Natural killer cell treated with Interleukin-12 subunit alpha and Interleukin-12 subunit beta and Interleukin-15 and Interleukin-18, amount 100 ng/mL, for 72 hours (primary cell): ENCODE data around the gene TIAM1. TPM values are rescaled to one million over a fixed set of nuclear protein-coding genes. Genes with fewer than 3 reads are reported as not detected.

ENCODE experiments used
- ATAC-seq, 2 donors: fragments of 150-1000 bp; cut with Tn5 transposase in 1 of 2; sonication (Bioruptor Pico), chemical (Tn5 transposase) in 1 of 2; 2 replicates each; pipeline ENCODE4 v1.10.0; 2021
- DNase-seq: peaks from one replicate; pipeline ENCODE4 v3.0.0; 2022; ENCODE audit warnings: low spot score
- H3K27ac Mint-ChIP-seq, 2 donors: 1 replicate in 1 of 2; 2 replicates in 1 of 2; pipeline ENCODE4 v1.8.0; 2022; ENCODE audit warnings: mixed read lengths in 2 of 2, mild to moderate bottlenecking in 1 of 2, moderate library complexity in 1 of 2
- H3K27me3 Mint-ChIP-seq, 2 donors: 1 replicate in 1 of 2; 2 replicates in 1 of 2; pipeline ENCODE4 v1.8.0; 2022; ENCODE audit warnings: mixed read lengths in 2 of 2
- H3K36me3 Mint-ChIP-seq: one replicate; pipeline ENCODE4 v1.8.0; 2022; ENCODE audit warnings: mixed read lengths
- H3K4me1 Mint-ChIP-seq, 2 donors: 1 replicate in 1 of 2; 2 replicates in 1 of 2; pipeline ENCODE4 v1.8.0; 2022; ENCODE audit warnings: low read depth in 2 of 2, mixed read lengths in 2 of 2, mild to moderate bottlenecking in 1 of 2
- H3K4me3 Mint-ChIP-seq: one replicate; pipeline ENCODE4 v1.8.0; 2022; ENCODE audit warnings: mixed read lengths
- H3K9me3 Mint-ChIP-seq: 2 replicates; pipeline ENCODE4 v1.8.0; 2022; ENCODE audit warnings: mixed read lengths
- total RNA-seq, 2 donors: library from RNA; stranded (reverse); gene quantifications; one replicate each; pipeline ENCODE4 v1.2.3, GENCODE V29; 2022

The TIAM1 gene
- total RNA-seq, 2 donors from 2014 or later: 57.4 to 125 TPM

DNA sequence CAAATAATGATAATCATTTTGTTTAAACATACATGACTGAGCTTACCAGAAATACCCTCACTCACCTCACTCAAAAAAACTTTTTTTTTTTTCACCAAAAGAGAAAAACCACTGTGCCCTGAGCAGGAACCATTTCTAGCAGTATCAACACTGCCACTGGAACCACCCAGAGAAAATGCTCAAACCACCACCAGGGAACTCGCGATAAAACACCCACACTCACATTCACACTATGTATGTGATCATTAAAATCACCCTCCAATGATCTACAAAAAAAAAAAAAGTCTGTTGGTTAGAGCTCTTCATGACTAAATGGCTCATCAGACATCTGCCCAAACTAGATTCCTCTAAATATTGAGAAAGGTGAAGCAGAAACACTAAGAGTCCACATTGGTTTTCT lies 11.5 kb downstream of the TIAM1 start:
- peak; percentile 51 to 69 for ATAC-seq

DNA sequence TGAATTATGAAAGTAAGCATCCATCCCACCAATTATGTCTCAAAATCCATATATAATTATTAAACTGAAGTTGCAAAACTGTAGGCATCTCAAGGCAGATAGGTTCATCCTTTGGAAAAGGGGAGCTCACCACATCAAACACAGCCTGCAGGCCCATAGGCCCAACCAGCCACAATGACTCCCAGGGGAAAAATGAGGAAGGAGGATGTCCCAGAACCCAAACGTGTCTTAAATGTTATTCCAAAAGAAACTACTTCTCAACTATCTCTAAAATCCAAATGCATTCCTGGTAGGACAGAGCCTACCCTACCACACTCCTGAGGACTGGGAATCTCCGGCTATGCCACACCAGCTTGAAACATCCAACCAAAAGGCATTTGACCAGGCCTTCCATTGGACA lies 12.8 kb downstream of the TIAM1 start:
- Mint-ChIP-seq H3K27me3 (no peaks in the 10 kb centered on the region), H3K9me3 (no peaks in the 10 kb centered on the region), H3K4me1 (peaks cover 39 to 68% of the 10 kb centered on the region in 2 donors), H3K4me3 (no peak overlapping the region), H3K36me3 (peaks cover 5% of the 10 kb centered on the region), H3K27ac (peak overlapping the region in 1 of 2 donors; percentile 90)
- no peak for DNase-seq
- ATAC-seq: no peak

More for the DNA sequence above, 11.5 kb downstream of the TIAM1 start:
- no peak for DNase-seq
- Mint-ChIP-seq H3K4me1 (peaks cover 39 to 70% of the 10 kb centered on the region in 2 donors), H3K27me3 (no peaks in the 10 kb centered on the region), H3K27ac (peak overlapping the region; percentile 32 to 90), H3K36me3 (peaks cover 5% of the 10 kb centered on the region), H3K4me3 (peak overlapping the region; percentile 17), H3K9me3 (no peaks in the 10 kb centered on the region)

DNA sequence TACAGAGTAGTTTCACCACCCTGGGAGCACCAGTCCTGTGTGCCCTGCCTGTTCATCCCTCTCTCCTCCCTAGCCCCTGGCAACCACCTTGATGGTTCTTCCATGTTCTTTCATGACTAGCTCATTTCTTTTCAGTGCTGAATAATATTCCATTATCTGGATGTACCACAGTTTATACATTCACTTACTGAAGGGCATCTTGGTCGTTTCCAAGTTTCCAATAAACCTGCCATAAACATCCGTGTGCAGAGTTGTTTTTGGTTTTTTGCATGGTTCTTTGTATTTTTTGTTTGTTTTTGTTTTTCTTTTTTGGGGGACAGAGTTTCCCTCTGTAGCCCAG lies 13.9 kb downstream of the TIAM1 start:
- Mint-ChIP-seq H3K27ac (no peak overlapping the region), H3K9me3 (no peaks in the 10 kb centered on the region), H3K4me3 (no peak overlapping the region), H3K36me3 (peaks cover 5% of the 10 kb centered on the region), H3K27me3 (no peaks in the 10 kb centered on the region), H3K4me1 (peaks cover 39 to 67% of the 10 kb centered on the region in 2 donors)
- DNase-seq: no peak
- ATAC-seq: no peak

DNA sequence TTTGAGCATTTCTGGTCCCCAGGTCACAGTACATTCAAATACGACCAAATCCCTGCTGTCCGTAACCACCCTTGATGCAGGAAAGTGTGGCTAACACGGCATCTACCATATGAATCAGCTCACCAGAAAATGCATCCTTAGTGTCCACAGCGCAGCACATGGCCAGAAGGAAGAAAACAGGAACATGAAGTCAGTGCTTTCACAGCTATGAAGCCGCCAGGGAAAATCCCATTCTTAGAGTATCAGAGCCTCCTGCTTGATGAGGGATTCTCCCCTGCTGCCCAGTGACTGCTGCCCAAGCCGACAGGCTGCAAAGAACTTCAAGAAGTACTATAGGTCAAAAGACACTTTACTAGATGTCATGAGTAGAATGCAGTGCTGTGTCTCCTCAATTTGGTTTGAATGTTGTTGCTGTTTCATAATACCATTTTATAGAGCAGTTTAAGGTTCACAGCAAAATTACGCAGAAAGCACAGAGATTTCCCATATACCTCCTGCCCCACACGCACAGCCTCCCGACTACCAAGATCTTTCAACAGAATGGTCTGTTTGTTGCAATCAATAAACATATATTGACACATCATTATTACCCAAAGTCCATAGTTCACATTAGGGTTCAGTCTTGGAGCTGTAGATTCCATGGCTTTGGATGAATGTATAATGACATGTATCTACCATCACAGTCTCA lies 14.5 kb downstream of the TIAM1 start:
- Mint-ChIP-seq H3K9me3 (no peaks in the 10 kb centered on the region), H3K36me3 (peaks cover 5% of the 10 kb centered on the region), H3K4me1 (peaks cover 39 to 62% of the 10 kb centered on the region in 2 donors)

DNA sequence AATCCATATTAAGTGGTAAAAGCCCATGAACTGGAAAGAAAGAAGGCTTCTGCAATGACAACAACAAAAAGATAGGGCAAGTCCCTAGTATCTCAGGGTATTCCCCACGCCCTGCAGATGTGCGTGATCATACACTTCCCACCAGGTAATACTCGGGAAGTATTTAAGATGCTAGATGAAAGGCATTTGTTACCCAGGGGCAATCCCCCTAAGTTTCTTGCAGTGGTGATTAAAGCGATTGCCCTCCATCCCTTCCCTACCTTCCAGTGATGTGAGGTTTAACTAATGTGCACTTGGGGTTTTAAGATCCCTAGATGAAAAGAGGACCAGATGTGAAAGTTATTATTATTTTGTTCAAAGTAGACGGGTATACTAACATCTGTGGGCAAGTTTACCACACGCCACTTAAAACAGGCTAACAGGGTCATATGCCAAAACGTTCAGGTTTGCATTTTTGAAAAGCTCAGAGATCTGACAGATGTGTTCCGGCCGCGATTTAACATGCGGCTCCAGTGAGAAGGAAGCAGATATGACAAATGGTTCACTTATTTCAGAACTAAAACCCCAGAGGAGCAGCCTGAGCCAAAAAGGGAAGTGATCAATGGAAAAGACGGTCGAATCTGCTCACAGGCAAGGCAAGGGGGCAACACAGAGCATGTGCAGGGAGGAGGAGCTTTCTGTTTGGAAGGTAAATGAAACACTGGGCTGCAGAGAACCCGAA lies 17.4 kb downstream of the TIAM1 start:
- peak; percentile 70 to 80 for ATAC-seq
- Mint-ChIP-seq H3K9me3 (no peaks in the 10 kb centered on the region), H3K27ac (peak overlapping the region; percentile 45 to 75), H3K4me1 (peaks cover 23 to 50% of the 10 kb centered on the region in 2 donors), H3K4me3 (peak overlapping the region; percentile 75), H3K36me3 (peaks cover 5% of the 10 kb centered on the region), H3K27me3 (no peaks in the 10 kb centered on the region)
- DNase-seq: no peak

More for the DNA sequence above, 14.5 kb downstream of the TIAM1 start:
- Mint-ChIP-seq H3K27ac (peak overlapping the region in 1 of 2 donors; percentile 28), H3K4me3 (no peak overlapping the region), H3K27me3 (no peaks in the 10 kb centered on the region)
- DNase-seq (no peak), ATAC-seq (no peak)

DNA sequence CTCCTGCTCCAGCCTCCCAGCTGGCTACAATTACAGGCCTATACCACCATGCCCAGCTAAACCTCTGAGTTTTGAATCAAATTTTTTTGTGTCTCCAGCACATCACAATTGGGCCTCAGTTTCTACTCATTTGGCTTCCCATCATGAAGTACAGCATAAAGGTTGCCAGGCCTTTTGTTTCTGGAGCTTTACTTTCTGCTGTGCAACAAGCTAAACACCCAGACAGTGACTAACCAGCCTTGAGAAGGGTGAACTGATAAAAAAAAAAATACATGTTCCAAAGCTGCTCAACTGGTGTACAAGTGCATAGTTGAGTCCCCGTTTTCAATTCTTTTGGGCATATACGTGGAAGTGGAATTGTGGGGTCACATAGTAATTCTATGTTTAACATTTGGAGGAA lies 25.1 kb downstream of the TIAM1 start:
- Mint-ChIP-seq H3K36me3 (no peaks in the 10 kb centered on the region), H3K27me3 (no peaks in the 10 kb centered on the region), H3K27ac (no peak overlapping the region), H3K4me3 (no peak overlapping the region), H3K9me3 (no peaks in the 10 kb centered on the region), H3K4me1 (peaks cover 0 to 19% of the 10 kb centered on the region in 2 donors)
- no peak for ATAC-seq
- DNase-seq: no peak

DNA sequence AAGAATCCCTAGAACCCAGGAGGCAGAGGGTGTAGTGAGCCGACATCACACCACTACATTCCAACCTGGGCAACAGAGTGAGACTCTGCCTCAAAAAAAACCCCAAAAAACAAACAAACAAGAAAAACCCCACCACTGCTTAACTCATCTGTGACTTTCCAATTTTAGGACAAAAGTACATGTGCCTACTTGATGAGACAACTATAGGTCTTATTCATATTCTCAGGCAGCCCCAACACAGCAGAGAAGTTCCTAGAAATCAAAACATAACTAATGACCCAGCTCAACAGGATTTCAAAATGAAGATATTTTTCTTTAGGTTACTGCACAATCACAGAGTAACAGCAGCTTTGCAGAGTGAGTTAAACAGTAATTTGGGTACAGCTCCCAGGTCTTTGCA lies 26.4 kb downstream of the TIAM1 start:
- DNase-seq (no peak), ATAC-seq (no peak)
- H3K4me1 Mint-ChIP-seq: peaks cover 0 to 18% of the 10 kb centered on the region in 2 donors
- H3K4me3 Mint-ChIP-seq: no peak overlapping the region
- no peaks in the 10 kb centered on the region for H3K36me3 Mint-ChIP-seq
- H3K27me3 Mint-ChIP-seq: no peaks in the 10 kb centered on the region
- peak overlapping the region in 1 of 2 donors; percentile 33 for H3K27ac Mint-ChIP-seq
- no peaks in the 10 kb centered on the region for H3K9me3 Mint-ChIP-seq

DNA sequence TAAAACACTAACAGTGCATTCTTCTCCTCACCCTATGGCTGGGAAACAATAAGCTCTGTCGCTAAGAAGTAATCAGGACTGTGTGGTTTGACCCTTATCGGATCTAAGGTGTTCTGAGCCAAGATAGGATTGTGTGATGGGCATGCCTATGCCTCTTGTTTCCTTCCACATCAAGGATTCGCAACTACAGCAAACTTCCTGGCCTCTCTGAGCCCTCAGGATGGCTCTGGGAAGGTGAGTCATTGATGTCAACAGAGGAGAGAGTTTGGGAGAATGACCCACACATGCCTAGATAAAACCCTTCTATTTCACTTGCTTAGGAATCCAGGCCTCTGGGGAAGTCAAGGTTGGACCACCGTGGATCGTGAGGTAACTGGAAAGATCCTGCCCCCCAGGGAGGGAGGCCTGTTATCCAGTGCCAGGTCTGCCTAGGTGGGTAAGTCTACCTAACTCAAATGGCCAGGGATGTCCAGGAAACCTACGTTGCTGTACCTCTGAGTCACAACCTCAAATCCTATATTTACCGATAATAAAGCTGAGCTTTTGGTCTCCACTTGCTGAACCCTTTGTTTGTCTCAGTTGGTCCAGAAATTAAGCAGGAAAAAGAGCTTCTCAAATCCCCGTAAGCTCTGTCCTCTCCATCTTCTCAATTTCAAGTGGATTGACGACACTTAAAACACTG lies 27.4 kb downstream of the TIAM1 start:
- DNase-seq (no peak), ATAC-seq (no peak)
- no peak overlapping the region for H3K4me3 Mint-ChIP-seq
- H3K27me3 Mint-ChIP-seq: no peaks in the 10 kb centered on the region
- no peaks in the 10 kb centered on the region for H3K36me3 Mint-ChIP-seq
- H3K27ac Mint-ChIP-seq: no peak overlapping the region
- no peaks in the 10 kb centered on the region for H3K9me3 Mint-ChIP-seq
- H3K4me1 Mint-ChIP-seq: peaks cover 0 to 12% of the 10 kb centered on the region in 2 donors

DNA sequence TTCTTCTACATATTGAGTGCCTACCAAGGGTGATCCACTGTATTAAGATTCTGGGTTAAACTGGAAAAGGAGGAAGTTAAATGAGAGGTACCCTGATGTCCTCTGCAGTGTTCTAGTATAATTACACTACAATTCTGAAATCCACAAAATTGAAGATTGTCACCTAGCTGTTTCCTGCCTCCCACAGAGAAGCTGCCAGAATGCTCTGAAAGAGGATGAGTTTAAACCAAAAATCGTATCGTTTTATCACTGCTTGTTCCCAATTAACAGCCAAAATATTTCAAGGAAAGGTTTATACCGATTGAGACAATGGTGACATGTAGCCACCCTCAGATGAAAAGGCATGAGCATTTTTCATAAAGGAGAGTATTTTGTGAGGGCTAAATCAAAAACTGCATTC lies 28.0 kb downstream of the TIAM1 start:
- Mint-ChIP-seq H3K27me3 (no peaks in the 10 kb centered on the region), H3K36me3 (no peaks in the 10 kb centered on the region), H3K4me3 (no peak overlapping the region), H3K4me1 (peaks cover 0 to 12% of the 10 kb centered on the region in 2 donors), H3K9me3 (no peaks in the 10 kb centered on the region), H3K27ac (peak overlapping the region in 1 of 2 donors; percentile 35)
- no peak for ATAC-seq
- no peak for DNase-seq

DNA sequence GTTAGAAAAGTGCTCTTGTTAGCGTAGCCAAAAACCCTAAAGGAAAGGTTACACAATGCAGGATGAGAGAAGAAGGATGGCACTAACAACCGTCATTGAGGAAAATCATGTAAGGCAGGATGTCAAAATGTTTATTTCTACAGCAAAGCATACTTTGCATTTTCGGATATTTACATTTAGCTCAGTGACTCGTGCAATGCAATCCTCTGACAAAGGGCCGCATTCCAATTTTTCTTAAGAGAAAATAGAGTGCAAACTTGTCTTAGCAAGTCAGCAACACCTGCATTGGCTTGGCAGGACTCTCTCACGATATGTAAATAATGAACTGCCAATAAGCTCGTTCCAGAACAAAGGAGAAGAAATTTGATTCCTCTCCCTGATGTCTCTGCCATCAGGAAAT lies 33.3 kb downstream of the TIAM1 start:
- no peaks in the 10 kb centered on the region for H3K27me3 Mint-ChIP-seq
- H3K4me1 Mint-ChIP-seq: no peaks in the 10 kb centered on the region
- H3K9me3 Mint-ChIP-seq: no peaks in the 10 kb centered on the region
- ATAC-seq (no peak), DNase-seq (no peak)
- H3K27ac Mint-ChIP-seq: no peak overlapping the region
- no peaks in the 10 kb centered on the region for H3K36me3 Mint-ChIP-seq
- H3K4me3 Mint-ChIP-seq: no peak overlapping the region

DNA sequence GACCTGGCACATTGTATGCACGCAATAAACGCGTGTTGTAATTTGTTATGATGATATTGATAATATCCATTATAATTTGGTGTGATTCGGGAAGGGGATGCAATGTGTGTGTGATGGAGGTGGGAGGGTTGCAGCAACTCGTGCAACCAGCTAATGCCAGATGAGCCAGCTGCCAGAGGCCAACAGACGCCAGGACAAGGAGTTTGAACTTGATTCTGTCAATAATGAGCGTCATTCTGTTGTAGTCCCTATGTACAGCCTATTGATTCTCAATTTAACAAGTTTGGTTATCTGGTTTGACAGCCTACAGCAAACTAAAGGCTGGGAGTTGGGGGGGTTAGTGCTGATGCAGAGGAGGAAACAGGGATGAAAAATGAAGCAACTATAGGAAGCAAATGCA lies 35.5 kb downstream of the TIAM1 start:
- no peaks in the 10 kb centered on the region for H3K36me3 Mint-ChIP-seq
- no peak overlapping the region for H3K27ac Mint-ChIP-seq
- DNase-seq (no peak), ATAC-seq (no peak)
- H3K27me3 Mint-ChIP-seq: no peaks in the 10 kb centered on the region
- H3K9me3 Mint-ChIP-seq: no peaks in the 10 kb centered on the region
- H3K4me3 Mint-ChIP-seq: no peak overlapping the region
- no peaks in the 10 kb centered on the region for H3K4me1 Mint-ChIP-seq

DNA sequence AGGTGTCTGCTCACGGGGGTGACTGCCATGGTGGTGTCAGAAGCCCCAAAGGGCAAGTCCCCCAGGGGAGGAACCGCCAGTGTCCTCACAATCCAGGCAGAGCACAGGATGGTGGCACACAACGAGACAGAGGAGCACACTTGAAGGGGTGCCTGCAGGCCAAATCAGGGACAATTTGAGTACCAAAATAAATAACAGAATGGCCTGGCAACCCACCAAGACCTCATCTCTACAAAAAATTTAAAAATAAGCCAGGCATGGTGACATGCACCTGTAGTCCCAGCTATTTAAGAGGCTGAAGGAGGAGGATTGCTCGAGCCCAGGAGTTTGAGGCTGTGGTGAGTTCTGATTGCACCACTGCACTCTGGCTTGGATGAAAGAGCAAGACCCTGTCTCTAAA lies 38.2 kb downstream of the TIAM1 start:
- Mint-ChIP-seq H3K27ac (no peak overlapping the region), H3K27me3 (no peaks in the 10 kb centered on the region), H3K4me3 (no peak overlapping the region), H3K9me3 (no peaks in the 10 kb centered on the region), H3K4me1 (peaks cover 0 to 3% of the 10 kb centered on the region in 2 donors), H3K36me3 (no peaks in the 10 kb centered on the region)
- no peak for ATAC-seq
- DNase-seq: no peak

DNA sequence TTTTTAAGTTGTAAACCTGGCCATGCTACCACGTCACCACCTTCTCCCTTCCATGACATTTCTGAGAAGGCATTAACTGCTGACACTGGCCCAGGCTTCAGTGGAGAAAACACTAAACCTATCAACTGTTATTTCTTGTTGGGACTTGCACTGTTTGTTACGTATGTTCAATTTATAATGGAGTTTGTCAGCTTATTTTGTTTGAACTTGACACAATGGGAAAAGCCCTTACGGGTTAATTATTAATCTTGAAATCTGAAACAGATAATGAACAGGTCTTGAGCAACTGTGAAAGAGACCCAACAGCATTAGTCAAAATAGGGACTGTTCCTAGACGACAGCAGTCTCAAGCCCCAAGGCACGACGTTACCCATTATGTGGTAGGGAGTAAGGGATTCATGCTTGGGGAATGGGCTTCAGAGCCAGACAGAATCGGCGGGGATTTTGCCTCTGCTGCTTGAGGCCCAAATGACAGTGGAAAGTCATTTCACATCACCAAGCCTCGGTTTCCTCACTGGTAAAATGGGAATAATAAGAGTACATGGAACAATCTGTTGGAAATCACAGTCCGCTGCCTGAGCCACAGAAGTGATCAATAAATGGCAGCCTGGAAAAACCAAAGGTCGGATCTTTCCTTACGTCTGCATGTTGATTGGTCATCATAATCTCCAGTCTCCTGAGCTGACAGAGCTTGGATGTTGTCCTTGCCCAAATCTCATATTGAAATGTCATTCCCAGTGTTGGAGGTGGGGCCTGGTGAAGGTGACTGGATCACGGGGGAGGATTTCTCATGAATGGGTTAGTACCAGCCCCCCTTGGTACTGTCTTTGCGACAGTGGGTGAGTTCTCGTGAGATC lies 44.5 kb downstream of the TIAM1 start:
- Mint-ChIP-seq H3K27ac (no peak overlapping the region), H3K36me3 (no peaks in the 10 kb centered on the region), H3K27me3 (no peaks in the 10 kb centered on the region), H3K9me3 (no peaks in the 10 kb centered on the region), H3K4me1 (peaks cover 0 to 17% of the 10 kb centered on the region in 2 donors), H3K4me3 (no peak overlapping the region)
- DNase-seq (no peak), ATAC-seq (no peak)
